ENCODE measurements around the gene TMPRSS11F.

TMPRSS11F gene

GRCh38 chr4:68062501-68062900 is 67.2 kb downstream of the TMPRSS11F start:
- no peak for DNase-seq (ENCODE audit: extremely low read depth, low read depth)
- H3K4me3 ChIP-seq (replicated peaks; ENCODE audit: low read depth, low read length): no peak overlapping the region
- TF ChIP-seq CTCF (IDR thresholded peaks at IDR 0.05; ENCODE audit: low read depth, low read length, missing control alignments): no peak

GRCh38 chr4:68038272-68038671 is 91.4 kb downstream of the TMPRSS11F start:
- H3K4me3 ChIP-seq (replicated peaks; ENCODE audit: low read depth, low read length): no peak overlapping the region
- no peak for DNase-seq (ENCODE audit: extremely low read depth, low read depth)
- TF ChIP-seq CTCF (IDR thresholded peaks at IDR 0.05; ENCODE audit: low read depth, low read length, missing control alignments): no peak

- DNase-seq (ENCODE audit: extremely low read depth, low read depth): no peak
- TF ChIP-seq CTCF (IDR thresholded peaks at IDR 0.05; ENCODE audit: low read depth, low read length, missing control alignments): no peak
- H3K4me3 ChIP-seq (replicated peaks; ENCODE audit: low read depth, low read length): no peak overlapping the region
Observed at GRCh38 chr4:68021185-68021584, 108.5 kb downstream of the TMPRSS11F start.

GRCh38 chr4:68011684-68012083 is 118.0 kb downstream of the TMPRSS11F start:
- no peak for TF ChIP-seq CTCF (IDR thresholded peaks at IDR 0.05; ENCODE audit: low read depth, low read length, missing control alignments)
- no peak overlapping the region for H3K4me3 ChIP-seq (replicated peaks; ENCODE audit: low read depth, low read length)
- no peak for DNase-seq (ENCODE audit: extremely low read depth, low read depth)
